ENCODE measurements around the gene CCDC136. TPM values are rescaled to one million over a fixed set of nuclear protein-coding genes. Genes with fewer than 3 reads are reported as not detected.

The CCDC136 gene
- total and polyA plus RNA-seq, 2 donors: 18.4 to 27.3 TPM

DNA sequence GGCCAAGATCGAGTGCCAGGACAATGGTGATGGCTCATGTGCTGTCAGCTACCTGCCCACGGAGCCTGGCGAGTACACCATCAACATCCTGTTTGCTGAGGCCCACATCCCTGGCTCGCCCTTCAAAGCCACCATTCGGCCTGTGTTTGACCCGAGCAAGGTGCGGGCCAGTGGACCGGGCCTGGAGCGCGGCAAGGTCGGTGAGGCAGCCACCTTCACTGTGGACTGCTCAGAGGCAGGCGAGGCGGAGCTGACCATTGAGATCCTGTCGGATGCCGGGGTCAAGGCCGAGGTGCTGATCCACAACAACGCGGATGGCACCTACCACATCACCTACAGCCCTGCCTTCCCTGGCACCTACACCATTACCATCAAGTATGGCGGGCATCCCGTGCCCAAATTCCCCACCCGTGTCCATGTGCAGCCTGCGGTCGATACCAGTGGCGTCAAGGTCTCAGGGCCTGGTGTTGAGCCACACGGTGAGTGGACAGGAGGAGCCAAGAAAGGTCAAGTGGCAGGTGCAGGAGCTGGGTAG is 53.1 kb downstream of the CCDC136 start:
- no peaks in the 10 kb centered on the region for H3K4me1 ChIP-seq (ENCODE audit: insufficient read depth)
- H3K27ac ChIP-seq (ENCODE audit: low read depth): no peak overlapping the region
- 91% methylated on average over 25 of the region's 25 CpGs for WGBS
- no peak for DNase-seq (ENCODE audit: extremely low spot score)
- H3K4me3 ChIP-seq (ENCODE audit: low read depth, low read length): no peak overlapping the region
- no peaks in the 10 kb centered on the region for H3K36me3 ChIP-seq (ENCODE audit: insufficient read depth)

DNA sequence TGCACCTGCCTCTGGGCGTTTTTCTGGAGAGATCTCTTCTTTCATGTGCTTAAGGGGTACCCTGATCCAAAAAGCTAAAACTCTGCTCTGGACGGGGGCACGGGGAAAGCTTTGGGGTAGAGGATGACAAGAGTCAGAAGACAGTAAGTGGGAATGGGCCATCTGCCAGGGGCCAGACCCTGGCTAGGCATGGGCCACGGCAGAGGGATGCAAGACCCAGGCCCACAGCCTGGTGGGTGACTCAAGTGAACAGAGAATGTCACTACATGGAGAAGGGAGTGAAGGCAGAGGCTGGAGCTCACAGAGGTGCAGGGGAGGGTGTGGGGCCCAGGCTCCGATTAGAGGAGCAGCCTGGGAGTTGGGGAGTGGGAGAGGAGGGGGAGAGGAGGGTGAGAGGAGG is 53.7 kb downstream of the CCDC136 start:
- H3K4me1 ChIP-seq (ENCODE audit: insufficient read depth): no peaks in the 10 kb centered on the region
- DNase-seq (ENCODE audit: extremely low spot score): no peak
- H3K36me3 ChIP-seq (ENCODE audit: insufficient read depth): no peaks in the 10 kb centered on the region
- 81% methylated on average over 5 of the region's 5 CpGs for WGBS
- no peak overlapping the region for H3K27ac ChIP-seq (ENCODE audit: low read depth)
- H3K4me3 ChIP-seq (ENCODE audit: low read depth, low read length): no peak overlapping the region

DNA sequence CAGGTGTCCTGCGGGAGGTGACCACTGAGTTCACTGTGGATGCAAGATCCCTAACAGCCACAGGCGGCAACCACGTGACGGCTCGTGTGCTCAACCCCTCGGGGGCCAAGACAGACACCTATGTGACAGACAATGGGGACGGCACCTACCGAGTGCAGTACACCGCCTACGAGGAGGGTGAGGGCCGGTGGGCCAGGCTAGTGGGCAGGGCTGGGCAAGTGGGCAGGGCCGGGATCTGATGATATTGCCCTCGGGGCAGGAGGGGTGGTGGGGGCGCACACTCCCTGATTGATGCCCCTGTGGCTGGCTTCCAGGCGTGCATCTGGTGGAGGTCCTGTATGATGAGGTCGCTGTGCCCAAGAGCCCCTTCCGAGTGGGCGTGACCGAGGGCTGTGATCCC is 54.2 kb downstream of the CCDC136 start:
- 77% methylated on average over 19 of the region's 19 CpGs for WGBS
- no peak for DNase-seq (ENCODE audit: extremely low spot score)
- no peak overlapping the region for H3K4me3 ChIP-seq (ENCODE audit: low read depth, low read length)
- no peaks in the 10 kb centered on the region for H3K36me3 ChIP-seq (ENCODE audit: insufficient read depth)
- H3K27ac ChIP-seq (ENCODE audit: low read depth): no peak overlapping the region
- H3K4me1 ChIP-seq (ENCODE audit: insufficient read depth): no peaks in the 10 kb centered on the region

DNA sequence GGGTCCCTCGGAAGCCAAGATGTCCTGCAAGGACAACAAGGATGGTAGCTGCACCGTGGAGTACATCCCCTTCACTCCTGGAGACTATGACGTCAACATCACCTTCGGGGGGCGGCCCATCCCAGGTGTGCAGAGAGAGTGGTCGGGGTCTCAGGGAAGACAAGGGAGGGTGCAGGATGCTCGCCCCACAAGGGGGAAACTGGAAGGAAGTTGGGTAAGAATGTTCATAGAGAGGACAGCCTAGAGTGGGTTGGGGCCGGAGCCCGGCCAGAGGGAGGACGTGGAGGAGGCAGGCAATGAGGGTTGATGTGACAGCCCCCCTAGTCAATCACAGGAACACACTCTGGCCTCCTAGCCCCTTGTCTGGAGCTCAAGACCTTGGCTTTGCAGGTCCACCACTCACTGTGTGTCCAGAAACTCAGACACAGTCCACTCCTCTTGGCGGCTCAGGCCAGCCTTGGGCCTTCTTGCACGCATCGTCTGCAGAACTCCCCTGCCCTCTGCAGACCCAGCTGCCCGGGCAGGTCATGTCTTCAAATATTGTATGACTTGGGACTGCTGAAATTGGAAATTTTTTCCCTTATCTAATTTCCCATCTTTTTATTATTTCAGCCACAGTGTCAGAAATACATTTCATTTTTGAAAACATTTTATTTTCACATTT is 55.1 kb downstream of the CCDC136 start:
- Histone ChIP-seq H3K36me3 (ENCODE audit: insufficient read depth) (peaks cover 2% of the 10 kb centered on the region), H3K27ac (ENCODE audit: low read depth) (no peak overlapping the region), H3K4me1 (ENCODE audit: insufficient read depth) (no peaks in the 10 kb centered on the region), H3K4me3 (ENCODE audit: low read depth, low read length) (no peak overlapping the region)
- 82% methylated on average over 14 of the region's 14 CpGs for WGBS
- no peak for DNase-seq (ENCODE audit: extremely low spot score)

DNA sequence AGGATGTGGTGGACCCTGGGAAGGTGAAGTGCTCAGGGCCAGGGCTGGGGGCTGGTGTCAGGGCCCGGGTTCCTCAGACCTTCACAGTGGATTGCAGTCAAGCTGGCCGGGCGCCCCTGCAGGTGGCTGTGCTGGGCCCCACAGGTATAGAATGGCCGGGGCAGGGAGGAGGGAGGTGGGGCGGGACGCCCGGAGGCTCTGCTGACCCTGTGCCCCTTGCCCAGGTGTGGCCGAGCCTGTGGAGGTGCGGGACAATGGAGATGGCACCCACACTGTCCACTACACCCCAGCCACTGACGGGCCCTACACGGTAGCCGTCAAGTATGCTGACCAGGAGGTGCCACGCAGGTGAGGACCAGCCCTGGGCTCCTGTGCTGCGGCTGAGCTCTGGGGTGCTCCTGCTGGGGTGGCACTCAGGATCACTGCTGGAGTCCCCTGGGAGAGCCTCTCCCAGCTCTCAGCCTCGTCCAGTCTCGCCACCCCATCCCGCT is 56.0 kb downstream of the CCDC136 start:
- Histone ChIP-seq H3K4me1 (ENCODE audit: insufficient read depth) (no peaks in the 10 kb centered on the region), H3K36me3 (ENCODE audit: insufficient read depth) (peaks cover 2% of the 10 kb centered on the region), H3K4me3 (ENCODE audit: low read depth, low read length) (no peak overlapping the region), H3K27ac (ENCODE audit: low read depth) (no peak overlapping the region)
- no peak for DNase-seq (ENCODE audit: extremely low spot score)
- 89% methylated on average over 17 of the region's 17 CpGs for WGBS

DNA sequence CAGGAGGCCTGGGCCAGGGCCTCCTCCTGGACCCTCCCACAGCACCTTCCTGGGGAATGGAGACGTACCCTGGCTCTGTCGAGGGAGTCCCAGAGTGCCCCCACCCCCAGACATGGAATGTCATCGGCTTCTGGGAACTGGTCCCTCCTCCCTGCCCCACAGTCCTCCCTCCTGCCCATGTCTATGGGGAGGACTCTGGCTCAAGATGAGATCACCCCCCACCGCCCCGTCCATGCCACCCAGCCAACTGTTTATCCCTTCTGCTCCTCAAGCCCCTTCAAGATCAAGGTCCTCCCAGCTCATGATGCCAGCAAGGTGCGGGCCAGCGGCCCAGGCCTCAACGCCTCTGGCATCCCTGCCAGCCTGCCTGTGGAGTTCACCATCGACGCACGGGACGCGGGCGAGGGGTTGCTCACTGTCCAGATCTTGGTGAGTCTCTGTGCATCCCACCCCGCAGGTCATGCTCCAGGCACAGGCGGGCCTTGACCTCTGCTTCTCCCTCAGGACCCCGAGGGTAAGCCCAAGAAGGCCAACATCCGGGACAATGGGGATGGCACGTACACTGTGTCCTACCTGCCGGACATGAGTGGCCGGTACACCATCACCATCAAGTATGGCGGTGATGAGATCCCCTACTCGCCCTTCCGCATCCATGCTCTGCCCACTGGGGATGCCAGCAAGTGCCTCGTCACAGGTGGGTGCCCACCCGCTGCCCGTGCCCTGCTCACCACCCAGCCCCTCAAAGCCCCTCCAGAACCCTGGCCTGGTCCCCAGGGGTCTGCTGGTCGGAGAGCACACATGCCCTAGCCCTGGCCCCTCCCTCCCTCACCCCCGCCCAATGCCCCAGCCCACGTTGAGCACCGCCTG is 56.8 kb downstream of the CCDC136 start:
- Histone ChIP-seq H3K27ac (ENCODE audit: low read depth) (no peak overlapping the region), H3K4me1 (ENCODE audit: insufficient read depth) (no peaks in the 10 kb centered on the region), H3K36me3 (ENCODE audit: insufficient read depth) (peaks cover 2% of the 10 kb centered on the region), H3K4me3 (ENCODE audit: low read depth, low read length) (no peak overlapping the region)
- 86% methylated on average over 31 of the region's 31 CpGs for WGBS
- no peak for DNase-seq (ENCODE audit: extremely low spot score)

DNA sequence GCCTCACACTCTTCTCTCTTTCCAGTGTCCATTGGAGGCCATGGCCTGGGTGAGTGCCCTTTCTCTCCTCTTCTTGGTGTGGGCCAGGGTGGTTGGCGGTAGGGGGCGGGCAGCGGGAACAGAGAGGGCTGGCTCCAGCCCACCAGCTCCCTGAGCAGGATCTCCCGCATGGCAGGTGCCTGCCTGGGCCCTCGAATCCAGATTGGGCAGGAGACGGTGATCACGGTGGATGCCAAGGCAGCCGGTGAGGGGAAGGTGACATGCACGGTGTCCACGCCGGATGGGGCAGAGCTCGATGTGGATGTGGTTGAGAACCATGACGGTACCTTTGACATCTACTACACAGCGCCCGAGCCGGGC is 57.4 kb downstream of the CCDC136 start:
- no peak for DNase-seq (ENCODE audit: extremely low spot score)
- Histone ChIP-seq H3K4me1 (ENCODE audit: insufficient read depth) (no peaks in the 10 kb centered on the region), H3K27ac (ENCODE audit: low read depth) (no peak overlapping the region), H3K36me3 (ENCODE audit: insufficient read depth) (peaks cover 2% of the 10 kb centered on the region), H3K4me3 (ENCODE audit: low read depth, low read length) (no peak overlapping the region)
- 93% methylated on average over 16 of the region's 16 CpGs for WGBS

DNA sequence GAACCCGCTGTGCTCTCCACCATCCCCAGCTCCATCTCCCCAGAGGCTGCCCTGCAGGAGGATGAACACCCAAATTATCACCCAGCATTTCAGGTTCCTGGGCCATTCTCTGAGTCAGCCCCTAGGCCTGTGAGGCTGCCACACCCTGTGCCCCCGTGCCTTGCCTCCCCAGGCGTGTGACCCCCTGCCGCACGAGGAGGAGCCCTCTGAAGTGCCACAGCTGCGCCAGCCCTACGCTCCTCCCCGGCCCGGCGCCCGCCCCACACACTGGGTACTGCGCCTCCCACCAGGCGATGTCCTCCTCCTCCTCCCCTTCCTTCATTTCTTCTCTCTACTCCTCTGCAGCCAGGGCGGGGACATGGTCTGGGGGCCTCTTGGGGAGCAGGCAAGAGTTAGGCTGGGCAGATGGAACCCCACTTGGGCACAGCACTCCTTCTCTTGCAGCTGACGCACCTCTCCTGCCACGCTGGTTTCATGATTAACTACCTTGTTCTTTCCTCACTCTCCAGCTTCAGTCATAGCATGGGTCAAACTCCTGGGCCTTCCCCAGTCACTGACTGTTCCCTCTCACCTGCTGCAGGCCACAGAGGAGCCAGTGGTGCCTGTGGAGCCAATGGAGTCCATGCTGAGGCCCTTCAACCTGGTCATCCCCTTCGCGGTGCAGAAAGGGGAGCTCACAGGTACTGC is 58.2 kb downstream of the CCDC136 start:
- no peak overlapping the region for H3K27ac ChIP-seq (ENCODE audit: low read depth)
- no peak overlapping the region for H3K4me3 ChIP-seq (ENCODE audit: low read depth, low read length)
- peaks cover 2% of the 10 kb centered on the region for H3K36me3 ChIP-seq (ENCODE audit: insufficient read depth)
- no peak for DNase-seq (ENCODE audit: extremely low spot score)
- H3K4me1 ChIP-seq (ENCODE audit: insufficient read depth): no peaks in the 10 kb centered on the region
- WGBS: 90% methylated on average over 18 of the region's 18 CpGs

DNA sequence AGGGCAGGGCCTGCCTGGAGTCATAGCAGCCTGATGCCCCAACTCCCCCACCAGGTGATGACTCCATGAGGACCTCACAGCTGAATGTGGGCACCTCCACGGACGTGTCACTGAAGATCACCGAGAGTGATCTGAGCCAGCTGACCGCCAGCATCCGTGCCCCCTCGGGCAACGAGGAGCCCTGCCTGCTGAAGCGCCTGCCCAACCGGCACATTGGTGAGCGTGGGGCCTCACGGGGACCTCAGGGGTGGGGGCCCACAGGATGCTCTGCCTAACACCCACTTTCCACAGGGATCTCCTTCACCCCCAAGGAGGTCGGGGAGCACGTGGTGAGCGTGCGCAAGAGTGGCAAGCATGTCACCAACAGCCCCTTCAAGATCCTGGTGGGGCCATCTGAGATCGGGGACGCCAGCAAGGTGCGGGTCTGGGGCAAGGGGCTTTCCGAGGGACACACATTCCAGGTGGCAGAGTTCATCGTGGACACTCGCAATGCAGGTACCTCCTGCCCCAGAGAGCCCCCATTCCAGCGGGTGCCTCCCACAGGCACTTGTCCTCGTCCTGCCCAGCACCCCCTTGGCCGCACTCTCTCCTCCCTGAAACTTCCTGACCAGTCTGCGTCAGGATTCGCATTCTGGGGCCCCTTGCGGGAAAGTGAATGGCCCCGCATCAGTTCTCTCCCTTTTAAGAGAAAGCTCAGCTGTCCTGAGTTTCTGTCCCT is 60.9 kb downstream of the CCDC136 start:
- H3K27ac ChIP-seq (ENCODE audit: low read depth): no peak overlapping the region
- peaks cover 2% of the 10 kb centered on the region for H3K36me3 ChIP-seq (ENCODE audit: insufficient read depth)
- 89% methylated on average over 28 of the region's 28 CpGs for WGBS
- no peaks in the 10 kb centered on the region for H3K4me1 ChIP-seq (ENCODE audit: insufficient read depth)
- DNase-seq (ENCODE audit: extremely low spot score): no peak
- H3K4me3 ChIP-seq (ENCODE audit: low read depth, low read length): no peak overlapping the region

DNA sequence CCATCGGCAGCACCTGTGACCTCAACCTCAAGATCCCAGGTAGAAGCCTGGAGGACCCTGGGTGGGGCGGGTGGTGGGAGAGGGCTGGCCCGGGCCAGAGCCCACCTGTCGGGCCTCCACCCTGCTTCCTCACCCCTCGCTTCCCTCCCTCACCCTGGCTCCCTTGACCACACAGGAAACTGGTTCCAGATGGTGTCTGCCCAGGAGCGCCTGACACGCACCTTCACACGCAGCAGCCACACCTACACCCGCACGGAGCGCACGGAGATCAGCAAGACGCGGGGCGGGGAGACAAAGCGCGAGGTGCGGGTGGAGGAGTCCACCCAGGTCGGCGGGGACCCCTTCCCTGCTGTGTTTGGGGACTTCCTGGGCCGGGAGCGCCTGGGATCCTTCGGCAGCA is 62.0 kb downstream of the CCDC136 start:
- Histone ChIP-seq H3K36me3 (ENCODE audit: insufficient read depth) (peaks cover 2% of the 10 kb centered on the region), H3K4me1 (ENCODE audit: insufficient read depth) (no peaks in the 10 kb centered on the region), H3K27ac (ENCODE audit: low read depth) (no peak overlapping the region), H3K4me3 (ENCODE audit: low read depth, low read length) (no peak overlapping the region)
- 87% methylated on average over 23 of the region's 23 CpGs for WGBS
- no peak for DNase-seq (ENCODE audit: extremely low spot score)

DNA sequence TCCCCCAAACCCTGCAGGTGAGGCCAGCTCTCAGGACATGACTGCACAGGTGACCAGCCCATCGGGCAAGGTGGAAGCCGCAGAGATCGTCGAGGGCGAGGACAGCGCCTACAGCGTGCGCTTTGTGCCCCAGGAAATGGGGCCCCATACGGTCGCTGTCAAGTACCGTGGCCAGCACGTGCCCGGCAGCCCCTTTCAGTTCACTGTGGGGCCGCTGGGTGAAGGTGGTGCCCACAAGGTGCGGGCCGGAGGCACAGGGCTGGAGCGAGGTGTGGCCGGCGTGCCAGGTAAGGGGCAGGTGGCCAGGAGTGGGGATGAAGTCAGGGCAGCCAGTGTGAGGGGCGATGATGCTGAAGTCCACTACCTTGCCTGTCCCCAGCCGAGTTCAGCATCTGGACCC is 62.6 kb downstream of the CCDC136 start:
- DNase-seq (ENCODE audit: extremely low spot score): no peak
- Histone ChIP-seq H3K36me3 (ENCODE audit: insufficient read depth) (peaks cover 2% of the 10 kb centered on the region), H3K27ac (ENCODE audit: low read depth) (no peak overlapping the region), H3K4me1 (ENCODE audit: insufficient read depth) (no peaks in the 10 kb centered on the region), H3K4me3 (ENCODE audit: low read depth, low read length) (no peak overlapping the region)
- WGBS: 91% methylated on average over 21 of the region's 21 CpGs

DNA sequence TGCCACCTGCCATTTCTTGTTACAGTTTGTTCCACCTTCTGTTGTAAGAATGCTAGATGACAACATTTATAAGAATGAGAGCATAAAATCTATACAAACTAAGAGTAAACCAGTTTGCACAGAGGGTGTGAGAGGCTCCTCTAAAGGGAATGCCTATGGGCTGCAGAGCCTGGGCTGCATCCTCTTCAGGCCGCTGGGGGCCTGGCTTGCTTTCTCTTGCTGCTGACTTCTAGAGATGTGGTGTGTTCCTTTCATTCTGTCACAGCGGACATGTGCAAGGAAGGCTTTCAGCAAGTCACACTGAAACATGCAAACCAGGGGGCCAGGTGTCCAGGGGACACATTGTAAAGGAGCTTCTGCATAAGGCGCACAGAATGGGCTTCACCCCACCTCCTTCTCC is 63.8 kb downstream of the CCDC136 start:
- DNase-seq (ENCODE audit: extremely low spot score): no peak
- no peak overlapping the region for H3K4me3 ChIP-seq (ENCODE audit: low read depth, low read length)
- no peak overlapping the region for H3K27ac ChIP-seq (ENCODE audit: low read depth)
- H3K4me1 ChIP-seq (ENCODE audit: insufficient read depth): no peaks in the 10 kb centered on the region
- 86% methylated on average over 3 of the region's 3 CpGs for WGBS
- H3K36me3 ChIP-seq (ENCODE audit: insufficient read depth): peaks cover 2% of the 10 kb centered on the region
